GM12878 (cell line): ENCODE results near the gene TJP1. TPM values are rescaled to one million over a fixed set of nuclear protein-coding genes. Genes with fewer than 3 reads are reported as not detected.

Experiments
- ATAC-seq: fragments of 200-7000 bp; cut with Tn5 transposase; 3 replicates; pipeline ENCODE4 v1.9.1; 2020; ENCODE audit warnings: mild to moderate bottlenecking, moderate library complexity
- BruUV-seq: library from RNA; stranded (reverse); fragments of 400-500 nt; replicated peaks from 2 replicates; lab custom pipeline; 2021; lab: Mats Ljungman, UMichigan
- CTCF ChIA-PET: fragments of 300-600 bp; sonication (Branson Sonifier 250); formaldehyde crosslinking; extraction: SDS; loops from one replicate; lab custom pipeline; 2021; ENCODE audit warnings: inconsistent platforms; lab: Yijun Ruan, JAX
- POLR2A ChIA-PET: fragments of 350-600 bp; formaldehyde crosslinking; extraction: SDS; loops from one replicate; lab custom pipeline; 2021; ENCODE audit warnings: inconsistent platforms; lab: Charles Lee
- RAD21 ChIA-PET: fragments of 300-600 bp; sonication (Branson Sonifier 250); formaldehyde crosslinking; loops from one replicate; lab custom pipeline; 2023; ENCODE audit warnings: antibody characterized with exemption; ENCODE audit not compliant: unreplicated experiment; lab: Charles Lee
- SMC1A ChIA-PET: fragments of 300-600 bp; sonication (Branson Sonifier 250); formaldehyde crosslinking; loops from one replicate; lab custom pipeline; 2023; ENCODE audit not compliant: unreplicated experiment, uncharacterized antibody; lab: Charles Lee
- DNase-seq: peaks from one replicate; pipeline ENCODE4 v3.0.0-alpha.2; 2011; ENCODE audit warnings: low read depth, low spot score
- FAIRE-seq: peaks from 3 replicates; lab custom pipeline; 2011; peaks lifted over from hg19 to GRCh38; lab: Jason Lieb, UNC
- H2AFZ ChIP-seq: 2 replicates; pipeline ENCODE4 v1.6.0; 2011; ENCODE audit warnings: low read depth, low read length, control low read depth; ENCODE audit not compliant: control insufficient read depth
- H3K27ac ChIP-seq: 2 replicates; pipeline ENCODE4 v1.5.1; 2011; ENCODE audit warnings: control low read depth; ENCODE audit not compliant: control insufficient read depth, insufficient read depth
- H3K27me3 ChIP-seq, 2 experiments: replicated peaks in 1 of 2; 2 replicates each; pipeline versions ENCODE4 v1.6.0 to v1.6.1; 2011; ENCODE audit warnings: low read length in 1 of 2; ENCODE audit not compliant: control insufficient read depth in 2 of 2, insufficient read depth in 2 of 2
- H3K36me3 ChIP-seq, 2 experiments: 2 replicates each; pipeline ENCODE4 v1.5.1; 2011; ENCODE audit warnings: low read length in 1 of 2; ENCODE audit not compliant: control insufficient read depth in 2 of 2, insufficient read depth in 2 of 2
- H3K4me1 ChIP-seq: 2 replicates; pipeline ENCODE4 v1.6.1; 2011; ENCODE audit warnings: mild to moderate bottlenecking, low read length, moderate library complexity, mixed read lengths; ENCODE audit not compliant: control insufficient read depth, insufficient read depth
- H3K4me2 ChIP-seq: 2 replicates; pipeline ENCODE4 v1.6.0; 2011; ENCODE audit warnings: control low read depth; ENCODE audit not compliant: control insufficient read depth, insufficient read depth
- H3K4me3 ChIP-seq: fragments of 200-600 bp; sonication (generic); 2 replicates; pipeline ENCODE4 v1.5.1; 2016
- H3K79me2 ChIP-seq: 2 replicates; pipeline ENCODE4 v1.6.0; 2011; ENCODE audit warnings: low read length; ENCODE audit not compliant: control insufficient read depth, insufficient read depth
- H3K9ac ChIP-seq: 2 replicates; pipeline ENCODE4 v1.8.0; 2011; ENCODE audit warnings: low read length, control low read depth, mixed read lengths; ENCODE audit not compliant: control insufficient read depth, insufficient read depth
- H3K9me3 ChIP-seq: replicated peaks from 3 replicates; pipeline ENCODE4 v1.5.1; 2011; ENCODE audit warnings: mild to moderate bottlenecking, low read length; ENCODE audit not compliant: control insufficient read depth, insufficient read depth
- H4K20me1 ChIP-seq: 2 replicates; pipeline ENCODE4 v1.6.0; 2011; ENCODE audit not compliant: control insufficient read depth, insufficient read depth
- GATAD2B ChIP-seq: fragments of 450-650 bp; conservative IDR thresholded peaks from 2 replicates; pipeline ENCODE4 v1.6.1; 2017; ENCODE audit warnings: low read depth, mild to moderate bottlenecking, moderate library complexity
- IKZF1 ChIP-seq: fragments of 450-650 bp; conservative IDR thresholded peaks from 2 replicates; pipeline ENCODE4 v1.6.1; 2017; ENCODE audit warnings: antibody characterized with exemption, mild to moderate bottlenecking
- NFYA ChIP-seq: IDR thresholded peaks from 2 replicates; pipeline ENCODE4 v1.6.1; 2011; ENCODE audit warnings: low read depth, mild to moderate bottlenecking, low read length, improper control_type of control experiment, borderline replicate concordance
- NR2C1 ChIP-seq: fragments of 450-650 bp; IDR thresholded peaks from 2 replicates; pipeline ENCODE4 v1.6.1; 2017; ENCODE audit warnings: antibody characterized with exemption, mild to moderate bottlenecking, moderate library complexity
- STAT3 ChIP-seq: IDR thresholded peaks from 2 replicates; pipeline ENCODE4 v1.6.1; 2011; ENCODE audit warnings: low read depth, low read length, improper control_type of control experiment
- TAF1 ChIP-seq: IDR thresholded peaks from 2 replicates; pipeline ENCODE4 v1.6.1; 2011; ENCODE audit warnings: mild to moderate bottlenecking, low read depth, low read length, borderline replicate concordance
- TCF12 ChIP-seq: IDR thresholded peaks from 2 replicates; pipeline ENCODE4 v1.6.1; 2011; ENCODE audit warnings: low read depth, mild to moderate bottlenecking, low read length
- WGBS: methylation state at CpG from one replicate; pipeline ENCODE4 v1.1.6; 2016; ENCODE audit warnings: low lambda C conversion rate; ENCODE audit not compliant: insufficient replicate concordance, insufficient coverage; ENCODE audit errors: missing lambda C conversion rate; 5-methylcytosine and 5-hydroxymethylcytosine counted together
- in situ Hi-C: fragments of 300-500 bp; cut with MboI; formaldehyde crosslinking; loops from 9 replicates; pipeline ENCODE4 v1.14.3; 2018; ENCODE audit warnings: mixed read lengths
- intact Hi-C: fragments of 100-400 bp; cut with micrococcal nuclease; formaldehyde crosslinking; loops from one replicate; pipeline ENCODE4 v1.14.2; 2022; ENCODE audit not compliant: unreplicated experiment
- polyA plus RNA-seq, 11 experiments: library from polyadenylated mRNA; depleted of rRNA in 4 of 11; unstranded in 6 of 11; stranded (reverse) in 5 of 11; fragments of >200 nt; fragmentation: Nextera tagmentation in 4 of 11; fragmentation: Illumina TruSeq in 1 of 11; extraction: Ambion mirVana in 4 of 11; extraction: Trizol in 1 of 11; gene quantifications; 1 replicate in 1 of 11; 2 replicates in 10 of 11; pipeline versions ENCODE4 v1.2.1 to v1.2.3, GENCODE V29; 2011 to 2016; ENCODE audit warnings: inconsistent platforms in 2 of 11, missing spikeins in 2 of 11, low read depth in 1 of 11
- total RNA-seq, 4 experiments: library from RNA; depleted of rRNA in 3 of 4; stranded (reverse); fragments of >200 nt in 3 of 4; fragmentation: Illumina TruSeq in 1 of 4; extraction: Trizol in 1 of 4; gene quantifications; 2 replicates each; pipeline versions ENCODE4 v1.2.1 to v1.2.3, GENCODE V29; 2013 to 2021
- TF ChIP-seq, protein P1 (sequence below), 3 experiments: IDR thresholded peaks in 2 of 3; conservative IDR thresholded peaks in 1 of 3; 2 replicates each; pipeline ENCODE4 v1.5.1; 2011; ENCODE audit warnings: low read depth in 3 of 3, low read length in 3 of 3, mild to moderate bottlenecking in 3 of 3, control low read depth in 2 of 3, moderate library complexity in 2 of 3, inconsistent platforms in 1 of 3, mixed read lengths in 1 of 3; ENCODE audit not compliant: control insufficient read depth in 2 of 3, insufficient read depth in 1 of 3; ENCODE audit errors: extremely low read depth in 1 of 3
- TF ChIP-seq, protein P2 (sequence below): fragments of 450-650 bp; IDR thresholded peaks from 2 replicates; pipeline ENCODE4 v1.6.1; 2018; ENCODE audit warnings: mild to moderate bottlenecking, low read depth, moderate library complexity; ENCODE audit not compliant: partially characterized antibody
- TF ChIP-seq, protein P3 (sequence below): IDR thresholded peaks from 2 replicates; pipeline ENCODE4 v1.6.1; 2012; ENCODE audit warnings: improper control_type of control experiment, low read depth, low read length; ENCODE audit not compliant: insufficient replicate concordance

Gene TJP1
- total and polyA plus RNA-seq, 10 of the 15 experiments (the other 5 are each of a cell fraction or from before 2014, with no cell fraction given): 0.01 to 0.49 (median 0.08) TPM; not detected in 7

DNA sequence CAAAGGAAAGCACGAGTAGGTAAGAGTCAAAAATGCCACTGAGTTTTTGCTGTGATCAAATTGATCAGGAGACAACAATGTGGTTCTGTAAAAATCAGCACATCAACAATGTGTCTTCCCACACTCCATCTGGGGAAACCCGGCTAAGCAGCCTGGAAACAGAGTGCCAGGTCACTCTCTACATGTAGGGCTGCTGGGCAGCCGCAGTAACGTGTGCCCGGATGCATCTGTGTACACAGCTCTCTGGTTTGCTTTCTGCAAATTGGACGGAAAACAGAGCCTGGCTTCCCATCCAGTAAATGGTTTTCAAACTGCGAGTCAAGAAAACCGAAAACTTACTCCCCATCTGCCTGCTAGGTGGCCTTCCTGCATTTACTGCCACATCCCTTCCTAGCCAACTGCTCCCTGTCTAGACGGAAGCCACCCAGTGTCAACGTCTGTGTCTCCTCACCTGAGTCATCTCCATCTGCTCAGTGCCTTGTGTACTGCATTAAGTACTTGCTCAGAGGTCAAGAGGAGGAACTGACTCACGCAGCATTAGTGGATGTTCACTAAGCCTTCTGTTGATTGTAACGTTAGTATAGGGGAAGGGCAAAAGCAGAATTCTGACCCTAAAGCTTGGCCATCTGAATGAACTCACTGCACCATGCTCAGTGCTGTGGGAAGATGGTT lies 124.1 kb downstream of the TJP1 start:
- in situ Hi-C loops (no loop called here), intact Hi-C loops (no loop called here)
- Histone ChIP-seq H3K4me1 (no peaks in the 10 kb centered on the region), H3K4me3 (no peak overlapping the region), H3K79me2 (no peaks in the 10 kb centered on the region), H3K27me3 (no peaks in the 10 kb centered on the region), H3K36me3 (no peaks in the 10 kb centered on the region), H4K20me1 (no peaks in the 10 kb centered on the region), H3K27ac (no peak overlapping the region), H2AFZ (no peak overlapping the region), H3K4me2 (no peak overlapping the region), H3K9me3 (no peaks in the 10 kb centered on the region), H3K9ac (no peak overlapping the region)
- ChIA-PET RAD21 (no interaction called here), POLR2A (no interaction called here), SMC1A (no interaction called here), CTCF (no interaction called here)
- ATAC-seq (no peak), FAIRE-seq (no peak), DNase-seq (no peak)
- 41% methylated on average over 12 of the region's 12 CpGs for WGBS
- no TSS peak for BruUV-seq
- TF ChIP-seq NR2C1 (no peak), IKZF1 (no peak), GATAD2B (no peak), STAT3 (no peak), TAF1 (no peak), NFYA (no peak), TCF12 (no peak)
- TF ChIP-seq, protein P1, sequence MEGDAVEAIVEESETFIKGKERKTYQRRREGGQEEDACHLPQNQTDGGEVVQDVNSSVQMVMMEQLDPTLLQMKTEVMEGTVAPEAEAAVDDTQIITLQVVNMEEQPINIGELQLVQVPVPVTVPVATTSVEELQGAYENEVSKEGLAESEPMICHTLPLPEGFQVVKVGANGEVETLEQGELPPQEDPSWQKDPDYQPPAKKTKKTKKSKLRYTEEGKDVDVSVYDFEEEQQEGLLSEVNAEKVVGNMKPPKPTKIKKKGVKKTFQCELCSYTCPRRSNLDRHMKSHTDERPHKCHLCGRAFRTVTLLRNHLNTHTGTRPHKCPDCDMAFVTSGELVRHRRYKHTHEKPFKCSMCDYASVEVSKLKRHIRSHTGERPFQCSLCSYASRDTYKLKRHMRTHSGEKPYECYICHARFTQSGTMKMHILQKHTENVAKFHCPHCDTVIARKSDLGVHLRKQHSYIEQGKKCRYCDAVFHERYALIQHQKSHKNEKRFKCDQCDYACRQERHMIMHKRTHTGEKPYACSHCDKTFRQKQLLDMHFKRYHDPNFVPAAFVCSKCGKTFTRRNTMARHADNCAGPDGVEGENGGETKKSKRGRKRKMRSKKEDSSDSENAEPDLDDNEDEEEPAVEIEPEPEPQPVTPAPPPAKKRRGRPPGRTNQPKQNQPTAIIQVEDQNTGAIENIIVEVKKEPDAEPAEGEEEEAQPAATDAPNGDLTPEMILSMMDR (IDR thresholded peaks at IDR 0.05 in 2 of 3, conservative IDR thresholded peaks at IDR 0.05 in 1 of 3; ENCODE audit: control insufficient read depth in 2 of 3, extremely low read depth in 1 of 3, insufficient read depth in 1 of 3, low read depth in 3 of 3, low read length in 3 of 3): no peak
- TF ChIP-seq, protein P2, sequence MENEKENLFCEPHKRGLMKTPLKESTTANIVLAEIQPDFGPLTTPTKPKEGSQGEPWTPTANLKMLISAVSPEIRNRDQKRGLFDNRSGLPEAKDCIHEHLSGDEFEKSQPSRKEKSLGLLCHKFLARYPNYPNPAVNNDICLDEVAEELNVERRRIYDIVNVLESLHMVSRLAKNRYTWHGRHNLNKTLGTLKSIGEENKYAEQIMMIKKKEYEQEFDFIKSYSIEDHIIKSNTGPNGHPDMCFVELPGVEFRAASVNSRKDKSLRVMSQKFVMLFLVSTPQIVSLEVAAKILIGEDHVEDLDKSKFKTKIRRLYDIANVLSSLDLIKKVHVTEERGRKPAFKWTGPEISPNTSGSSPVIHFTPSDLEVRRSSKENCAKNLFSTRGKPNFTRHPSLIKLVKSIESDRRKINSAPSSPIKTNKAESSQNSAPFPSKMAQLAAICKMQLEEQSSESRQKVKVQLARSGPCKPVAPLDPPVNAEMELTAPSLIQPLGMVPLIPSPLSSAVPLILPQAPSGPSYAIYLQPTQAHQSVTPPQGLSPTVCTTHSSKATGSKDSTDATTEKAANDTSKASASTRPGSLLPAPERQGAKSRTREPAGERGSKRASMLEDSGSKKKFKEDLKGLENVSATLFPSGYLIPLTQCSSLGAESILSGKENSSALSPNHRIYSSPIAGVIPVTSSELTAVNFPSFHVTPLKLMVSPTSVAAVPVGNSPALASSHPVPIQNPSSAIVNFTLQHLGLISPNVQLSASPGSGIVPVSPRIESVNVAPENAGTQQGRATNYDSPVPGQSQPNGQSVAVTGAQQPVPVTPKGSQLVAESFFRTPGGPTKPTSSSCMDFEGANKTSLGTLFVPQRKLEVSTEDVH: no peak
- TF ChIP-seq, protein P3, sequence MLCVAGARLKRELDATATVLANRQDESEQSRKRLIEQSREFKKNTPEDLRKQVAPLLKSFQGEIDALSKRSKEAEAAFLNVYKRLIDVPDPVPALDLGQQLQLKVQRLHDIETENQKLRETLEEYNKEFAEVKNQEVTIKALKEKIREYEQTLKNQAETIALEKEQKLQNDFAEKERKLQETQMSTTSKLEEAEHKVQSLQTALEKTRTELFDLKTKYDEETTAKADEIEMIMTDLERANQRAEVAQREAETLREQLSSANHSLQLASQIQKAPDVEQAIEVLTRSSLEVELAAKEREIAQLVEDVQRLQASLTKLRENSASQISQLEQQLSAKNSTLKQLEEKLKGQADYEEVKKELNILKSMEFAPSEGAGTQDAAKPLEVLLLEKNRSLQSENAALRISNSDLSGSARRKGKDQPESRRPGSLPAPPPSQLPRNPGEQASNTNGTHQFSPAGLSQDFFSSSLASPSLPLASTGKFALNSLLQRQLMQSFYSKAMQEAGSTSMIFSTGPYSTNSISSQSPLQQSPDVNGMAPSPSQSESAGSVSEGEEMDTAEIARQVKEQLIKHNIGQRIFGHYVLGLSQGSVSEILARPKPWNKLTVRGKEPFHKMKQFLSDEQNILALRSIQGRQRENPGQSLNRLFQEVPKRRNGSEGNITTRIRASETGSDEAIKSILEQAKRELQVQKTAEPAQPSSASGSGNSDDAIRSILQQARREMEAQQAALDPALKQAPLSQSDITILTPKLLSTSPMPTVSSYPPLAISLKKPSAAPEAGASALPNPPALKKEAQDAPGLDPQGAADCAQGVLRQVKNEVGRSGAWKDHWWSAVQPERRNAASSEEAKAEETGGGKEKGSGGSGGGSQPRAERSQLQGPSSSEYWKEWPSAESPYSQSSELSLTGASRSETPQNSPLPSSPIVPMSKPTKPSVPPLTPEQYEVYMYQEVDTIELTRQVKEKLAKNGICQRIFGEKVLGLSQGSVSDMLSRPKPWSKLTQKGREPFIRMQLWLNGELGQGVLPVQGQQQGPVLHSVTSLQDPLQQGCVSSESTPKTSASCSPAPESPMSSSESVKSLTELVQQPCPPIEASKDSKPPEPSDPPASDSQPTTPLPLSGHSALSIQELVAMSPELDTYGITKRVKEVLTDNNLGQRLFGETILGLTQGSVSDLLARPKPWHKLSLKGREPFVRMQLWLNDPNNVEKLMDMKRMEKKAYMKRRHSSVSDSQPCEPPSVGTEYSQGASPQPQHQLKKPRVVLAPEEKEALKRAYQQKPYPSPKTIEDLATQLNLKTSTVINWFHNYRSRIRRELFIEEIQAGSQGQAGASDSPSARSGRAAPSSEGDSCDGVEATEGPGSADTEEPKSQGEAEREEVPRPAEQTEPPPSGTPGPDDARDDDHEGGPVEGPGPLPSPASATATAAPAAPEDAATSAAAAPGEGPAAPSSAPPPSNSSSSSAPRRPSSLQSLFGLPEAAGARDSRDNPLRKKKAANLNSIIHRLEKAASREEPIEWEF: no peak
